ENCODE results near the gene KCTD14. TPM values are rescaled to one million over a fixed set of nuclear protein-coding genes. Genes with fewer than 3 reads are reported as not detected.

The KCTD14 gene
- total and polyA plus RNA-seq, 2 of the 8 experiments (the other 6 are each of a cell fraction or from before 2014, with no cell fraction given) = 21.6 to 24.9 TPM

GRCh38 chr11:77994434-77995362 lies 28.4 kb downstream of the KCTD14 start, which contains the start of gene INTS4:
Gene INTS4 (minus strand): TSS chr11:77994668. CDS start chr11:77994643, 25 bp downstream.
- 1% methylated on average over 43 of the region's 47 CpGs; no CpG with 5 or more reads in 1 of the 2 experiments for WGBS, 2 experiments (ENCODE audit: extremely low coverage in 1 of 2, insufficient coverage in 1 of 2, insufficient read length in 1 of 2, insufficient replicate concordance in 2 of 2, low coverage in 1 of 2, low lambda C conversion rate in 2 of 2, missing lambda C conversion rate in 1 of 2)
- Histone ChIP-seq H2AFZ (ENCODE audit: low read length) (peak within 1 kb of the TSS; percentile 93), H3K4me1 (replicated peaks in 1 of 4; ENCODE audit: control insufficient read depth in 3 of 4, insufficient read depth in 4 of 4, low read length in 3 of 4) (peaks cover 0 to 4% (median 1%) of the 10 kb centered on the region in 4 experiments; a peak in 4 of 7 replicates), H3K36me3 (ENCODE audit: control insufficient read depth in 2 of 4, insufficient read depth in 4 of 4, low read length in 3 of 4) (peaks cover 0 to 12% (median 4%) of the 10 kb centered on the region in 4 experiments; a peak in 4 of 8 replicates), H2BK15ac (ENCODE audit: low read length) (no peak within 1 kb of the TSS), H2BK120ac (replicated peaks; ENCODE audit: low read depth, low read length) (no peak within 1 kb of the TSS), H3K79me2 (ENCODE audit: control insufficient read depth in 1 of 2, insufficient read depth in 2 of 2, low read length in 2 of 2) (peaks cover 5 to 20% of the 10 kb centered on the region in 2 experiments; a peak in 3 of 4 replicates), H3K27me3 (replicated peaks in 1 of 4; ENCODE audit: control insufficient read depth in 3 of 4, extremely low read depth in 1 of 4, insufficient read depth in 3 of 4, low read length in 3 of 4) (no peaks in the 10 kb centered on the region), H2AK5ac (ENCODE audit: low read depth, low read length) (no peak within 1 kb of the TSS), H3K23ac (ENCODE audit: insufficient read length) (no peak within 1 kb of the TSS), H3K9ac (replicated peaks in 1 of 4; ENCODE audit: extremely low read depth in 1 of 4, low read depth in 3 of 4, low read length in 3 of 4) (peak within 1 kb of the TSS; percentile 75 to 87 (median 82)), H4K5ac (ENCODE audit: insufficient read length, low read depth, low read length) (peak within 1 kb of the TSS; percentile 5), H3K4me3 (ENCODE audit: extremely low read depth in 1 of 4, insufficient read depth in 2 of 4, low read depth in 3 of 4, low read length in 4 of 4) (peak within 1 kb of the TSS; percentile 81 to 92 (median 84)), H3K9me3 (ENCODE audit: insufficient read depth in 2 of 2, low read depth in 1 of 2, low read length in 1 of 2) (no peaks in the 10 kb centered on the region), H4K20me1 (replicated peaks in 1 of 2; ENCODE audit: control insufficient read depth in 1 of 2, insufficient read depth in 2 of 2, low read length in 2 of 2) (peaks cover 0 to 1% of the 10 kb centered on the region in 2 experiments), H2BK12ac (ENCODE audit: low read depth, low read length) (peak within 1 kb of the TSS; percentile 27; the same call in 1 of the 2 replicates), H3K23me2 (ENCODE audit: low read depth, low read length) (no peaks in the 10 kb centered on the region; the same call in 1 of the 2 replicates), H3K4ac (replicated peaks; ENCODE audit: insufficient read length, low read depth, low read length) (no peak within 1 kb of the TSS), H3K79me1 (ENCODE audit: low read depth, low read length) (no peaks in the 10 kb centered on the region), H4K91ac (replicated peaks; ENCODE audit: insufficient read length, low read length) (no peak within 1 kb of the TSS), H2BK20ac (ENCODE audit: low read length) (no peak within 1 kb of the TSS), H3K18ac (ENCODE audit: extremely low read depth, low read length) (peak within 1 kb of the TSS; percentile 2), H3K14ac (ENCODE audit: insufficient read length) (no peak within 1 kb of the TSS), H3K56ac (replicated peaks; ENCODE audit: insufficient read length, low read depth, low read length) (peak within 1 kb of the TSS; percentile 12), H3K4me2 (ENCODE audit: insufficient read depth in 1 of 2, low read depth in 2 of 2, low read length in 2 of 2) (peak within 1 kb of the TSS; percentile 74 to 92), H3K27ac (ENCODE audit: low read depth, low read length) (peak within 1 kb of the TSS; percentile 60; the same call in 1 of the 2 replicates), H4K8ac (ENCODE audit: extremely low read depth, insufficient read depth, low read length) (peak within 1 kb of the TSS; percentile 87; the same call in 1 of the 2 replicates), H2BK5ac (ENCODE audit: low read depth, low read length) (0 out of 2 replicates have a peak within 1 kb of the TSS, but pooled peaks have one; percentile 30)
- POLR2A ChIA-PET (ENCODE audit: partially characterized antibody) = interaction anchor here (0.6 to 2.2 kb wide), 18 partner anchors 10 to 357 kb away, joined by 3 to 12 read pairs (median 3); partner anchors contain the start of genes AAMDC, ALG8, CLNS1A and KCTD14
- peak; percentile 32 for FAIRE-seq
- CTCF ChIA-PET (ENCODE audit: partially characterized antibody) = interaction anchor here (0.7 to 6.2 kb wide), 5 partner anchors 14 to 206 kb away, joined by 3 to 53 read pairs (median 3); no protein-coding TSS in a partner anchor
- DNase-seq (ENCODE audit: low read depth in 1 of 2, low spot score in 2 of 2) = peak; percentile 91 to 99
- TF ChIP-seq GABPA (IDR thresholded peaks at IDR 0.05; ENCODE audit: borderline replicate concordance, insufficient read depth, low read length) (peak; percentile 89; the same call in 1 of the 2 replicates), POLR2AphosphoS5 (IDR thresholded peaks at IDR 0.05; ENCODE audit: low read depth, low read length) (peak; percentile 82), BCL11A (IDR thresholded peaks at IDR 0.05; ENCODE audit: low read depth in 2 of 2, low read length in 2 of 2) (no peak), ASH2L (IDR thresholded peaks at IDR 0.05; ENCODE audit: low read length) (peak; percentile 92), TAF7 (optimal IDR thresholded peaks at IDR 0.05; ENCODE audit: borderline replicate concordance, low read depth, low read length) (peak; percentile 65), PHF8 (conservative IDR thresholded peaks at IDR 0.05; ENCODE audit: low read depth, low read length) (peak; percentile 72; the same call in 1 of the 2 replicates), SP1 (IDR thresholded peaks at IDR 0.05; ENCODE audit: low read depth, low read length) (peak; percentile 98), CHD2 (IDR thresholded peaks at IDR 0.05; ENCODE audit: low read length) (peak; percentile 82), JUND (IDR thresholded peaks at IDR 0.05; ENCODE audit: low read length) (no peak), SUZ12 (IDR thresholded peaks at IDR 0.05; ENCODE audit: low read length) (no peak), EGR1 (IDR thresholded peaks at IDR 0.05; ENCODE audit: borderline replicate concordance, low read depth, low read length) (peak; percentile 98)
